Measurements from ENCODE around the gene EIF2B1. TPM values are rescaled to one million over a fixed set of nuclear protein-coding genes. Genes with fewer than 3 reads are reported as not detected.

Gene EIF2B1
- total and polyA plus RNA-seq, 9 of the 15 experiments (the other 6 are each of a cell fraction or from before 2014, with no cell fraction given) = 35.7 to 195 (median 67.8) TPM

DNA sequence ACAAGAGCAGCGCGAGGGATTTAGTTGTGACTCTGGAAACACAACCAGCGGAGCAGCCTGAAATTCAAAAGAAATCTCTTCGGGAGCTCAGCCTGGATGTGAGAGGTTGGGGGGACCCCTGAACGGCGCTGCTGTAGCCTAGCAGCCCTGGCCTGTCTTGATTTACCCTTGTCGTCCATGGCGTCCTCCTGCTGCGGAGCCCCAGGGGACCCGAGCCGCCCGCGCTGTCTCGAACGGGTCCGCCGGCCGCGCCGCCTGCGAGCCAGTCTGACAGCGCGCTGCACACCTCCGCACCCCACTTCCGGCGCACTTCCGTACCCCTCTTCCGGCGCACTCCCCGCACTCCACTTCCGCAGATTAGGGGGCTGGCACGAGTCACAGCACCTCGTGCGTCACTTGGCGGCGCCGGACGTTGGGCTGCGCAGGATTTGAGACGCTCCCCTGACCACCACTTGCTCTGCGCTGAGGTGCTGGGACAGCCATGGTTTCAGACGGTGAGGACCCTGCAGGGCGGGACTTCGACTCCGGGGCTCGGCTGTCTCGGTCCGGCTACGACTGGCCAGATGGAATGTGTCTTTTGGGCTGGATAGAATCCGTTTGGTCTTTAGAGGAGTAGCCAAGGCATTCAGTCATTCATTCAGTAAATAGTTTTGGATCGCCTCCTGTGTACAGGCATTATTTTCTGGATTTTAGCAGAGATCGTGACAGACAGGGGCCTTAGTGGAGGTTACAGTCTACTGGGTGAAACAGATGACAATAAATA, at the start of gene EIF2B1, which contains the start of gene GTF2H3 (continued):
- TF ChIP-seq, protein P1, sequence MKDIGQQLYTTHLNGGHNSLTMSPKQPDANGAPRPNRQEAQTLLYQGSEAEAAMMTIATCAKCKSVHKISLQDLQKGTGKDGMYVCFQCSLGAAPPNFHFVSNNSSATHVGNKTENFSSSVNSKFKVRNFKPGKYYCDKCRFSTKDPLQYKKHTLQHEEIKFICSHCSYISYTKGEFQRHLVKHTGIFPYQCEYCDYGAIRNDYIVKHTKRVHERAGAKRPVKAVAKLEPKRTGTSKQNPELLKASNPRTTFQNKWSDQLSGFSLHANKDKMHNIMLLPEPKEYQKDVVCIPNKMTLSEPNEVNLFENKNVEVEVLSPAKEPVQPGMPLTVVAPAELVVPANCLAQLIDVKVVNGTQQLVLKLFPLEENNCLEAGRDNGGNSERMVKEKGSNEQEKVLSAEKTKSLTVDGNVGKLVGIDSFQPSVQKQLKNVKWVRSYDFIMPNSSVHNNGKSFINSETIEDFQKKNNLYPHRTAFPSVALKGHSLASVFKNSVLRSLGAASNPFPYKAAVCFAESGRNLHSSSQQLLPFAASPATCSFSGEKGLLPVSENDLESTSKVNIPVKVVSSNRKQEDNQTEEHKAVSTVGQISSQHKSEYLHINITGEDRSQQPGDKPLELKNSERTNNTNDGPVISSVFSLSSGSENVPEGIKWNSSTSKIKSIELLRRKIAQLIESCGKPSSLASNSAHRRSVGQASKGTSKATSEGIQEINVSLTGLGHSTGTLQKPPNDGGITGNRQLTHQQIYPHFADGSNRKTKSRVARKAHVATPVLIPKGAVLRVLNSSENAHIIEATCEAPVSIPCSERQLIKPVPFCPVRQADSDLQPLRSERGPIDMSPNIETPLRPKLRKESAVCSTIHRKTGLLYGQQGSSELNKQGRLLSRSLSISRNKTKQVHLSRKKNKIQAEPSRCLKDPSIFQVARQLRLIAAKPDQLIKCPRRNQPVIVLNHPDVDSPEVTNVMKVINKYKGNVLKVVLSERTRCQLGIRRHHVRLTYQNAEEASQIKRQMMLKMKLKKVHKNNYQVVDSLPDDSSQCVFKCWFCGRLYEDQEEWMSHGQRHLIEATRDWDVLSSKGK (CRISPR knock-in tag; IDR thresholded peaks at IDR 0.05) = no peak
- TF ChIP-seq PREB (CRISPR knock-in tag; IDR thresholded peaks at IDR 0.05) (no peak), ZEB2 (IDR thresholded peaks at IDR 0.05) (no peak), ATF7 (IDR thresholded peaks at IDR 0.05) (peak; percentile 84), HNRNPK (IDR thresholded peaks at IDR 0.05; ENCODE audit: low read depth, low read length, poor library complexity, severe bottlenecking) (no peak), FOSL1 (tag; conservative IDR thresholded peaks at IDR 0.05) (peak; percentile 66), ZNF324 (CRISPR knock-in tag; IDR thresholded peaks at IDR 0.05) (no peak), RREB1 (CRISPR knock-in tag; IDR thresholded peaks at IDR 0.05) (no peak), SMAD4 (CRISPR knock-in tag; conservative IDR thresholded peaks at IDR 0.05) (0 out of 2 replicates have a peak, but pooled peaks have one; percentile 21), SNIP1 (IDR thresholded peaks at IDR 0.05; ENCODE audit: low read depth) (no peak), ID3 (CRISPR knock-in tag; IDR thresholded peaks at IDR 0.05) (no peak), ID3 (tag; IDR thresholded peaks at IDR 0.05) (0 out of 2 replicates have a peak, but pooled peaks have one; percentile 14)
- TF ChIP-seq, protein P2, sequence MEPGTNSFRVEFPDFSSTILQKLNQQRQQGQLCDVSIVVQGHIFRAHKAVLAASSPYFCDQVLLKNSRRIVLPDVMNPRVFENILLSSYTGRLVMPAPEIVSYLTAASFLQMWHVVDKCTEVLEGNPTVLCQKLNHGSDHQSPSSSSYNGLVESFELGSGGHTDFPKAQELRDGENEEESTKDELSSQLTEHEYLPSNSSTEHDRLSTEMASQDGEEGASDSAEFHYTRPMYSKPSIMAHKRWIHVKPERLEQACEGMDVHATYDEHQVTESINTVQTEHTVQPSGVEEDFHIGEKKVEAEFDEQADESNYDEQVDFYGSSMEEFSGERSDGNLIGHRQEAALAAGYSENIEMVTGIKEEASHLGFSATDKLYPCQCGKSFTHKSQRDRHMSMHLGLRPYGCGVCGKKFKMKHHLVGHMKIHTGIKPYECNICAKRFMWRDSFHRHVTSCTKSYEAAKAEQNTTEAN (CRISPR knock-in tag; IDR thresholded peaks at IDR 0.05) = no peak
